Naive thymus-derived CD8-positive, alpha-beta T cell (primary cell): ENCODE measurements around the gene ITPKC. TPM values are rescaled to one million over a fixed set of nuclear protein-coding genes. Genes with fewer than 3 reads are reported as not detected.

Source experiments
- ATAC-seq, 2 donors: fragments of 150-1000 bp; cut with Tn5 transposase in 1 of 2; sonication (Bioruptor Pico), chemical (Tn5 transposase) in 1 of 2; 1 replicate in 1 of 2; 2 replicates in 1 of 2; pipeline ENCODE4 v1.10.0; 2021; ENCODE audit warnings: mild to moderate bottlenecking in 2 of 2, moderate library complexity in 2 of 2
- POLR2A ChIA-PET: fragments of 350-600 bp; sonication (Branson Sonifier 250); formaldehyde crosslinking; loops from one replicate; lab custom pipeline; 2021; ENCODE audit warnings: antibody characterized with exemption; lab: Charles Lee
- DNase-seq, 10 donors: peaks; one replicate each; pipeline versions ENCODE4 v3.0.0 to v3.0.0-alpha.2; 2020 to 2022
- H3K27ac Mint-ChIP-seq, 10 donors: one replicate each; pipeline ENCODE4 v1.8.0; 2020 to 2022; ENCODE audit warnings: mild to moderate bottlenecking in 10 of 10, mixed read lengths in 10 of 10, moderate library complexity in 4 of 10, inconsistent platforms in 1 of 10
- H3K27me3 Mint-ChIP-seq, 5 donors: one replicate each; pipeline ENCODE4 v1.8.0; 2021 to 2022; ENCODE audit warnings: mixed read lengths in 5 of 5
- H3K36me3 Mint-ChIP-seq, 3 donors: one replicate each; pipeline ENCODE4 v1.8.0; 2020 to 2022; ENCODE audit warnings: mixed read lengths in 3 of 3, mild to moderate bottlenecking in 2 of 3, inconsistent platforms in 1 of 3
- H3K4me1 Mint-ChIP-seq, 4 donors: one replicate each; pipeline ENCODE4 v1.8.0; 2021 to 2022; ENCODE audit warnings: mixed read lengths in 4 of 4
- H3K4me3 Mint-ChIP-seq, 10 donors: one replicate each; pipeline ENCODE4 v1.8.0; 2020 to 2022; ENCODE audit warnings: mild to moderate bottlenecking in 10 of 10, mixed read lengths in 10 of 10, moderate library complexity in 6 of 10, inconsistent platforms in 1 of 10
- H3K9me3 Mint-ChIP-seq, 9 donors: one replicate each; pipeline ENCODE4 v1.8.0; 2020 to 2022; ENCODE audit warnings: mixed read lengths in 9 of 9, mild to moderate bottlenecking in 3 of 9, inconsistent platforms in 1 of 9, moderate library complexity in 1 of 9
- polyA plus RNA-seq, 3 donors: library from polyadenylated mRNA; unstranded; fragments of 300-500 nt; fragmentation: Illumina TruSeq; gene quantifications; one replicate each; pipeline ENCODE4 v1.2.3, GENCODE V29; 2021
- total RNA-seq, 8 experiments: library from RNA in 2 of 8; stranded (reverse) in 2 of 8; gene quantifications; one replicate each; pipeline ENCODE4 v1.2.3 and lab custom pipeline; 2021 to 2026

Gene ITPKC
- total and polyA plus RNA-seq, 5 experiments from 2014 or later = 2.9 to 8.1 (median 5.7) TPM

- H3K27ac Mint-ChIP-seq = peak overlapping the region in 3 of 10 donors; percentile 15 to 65 (median 25)
- H3K27me3 Mint-ChIP-seq = no peaks in the 10 kb centered on the region
- no peak overlapping the region for H3K4me3 Mint-ChIP-seq
- H3K4me1 Mint-ChIP-seq = peaks cover 10 to 20% (median 14%) of the 10 kb centered on the region in 4 donors
- no peak for ATAC-seq
- POLR2A ChIA-PET = no interaction called here
- peaks cover 0 to 1% (median 0%) of the 10 kb centered on the region in 3 donors for H3K36me3 Mint-ChIP-seq
- no peaks in the 10 kb centered on the region for H3K9me3 Mint-ChIP-seq
- DNase-seq = no peak
These were observed 28.5 kb downstream of the ITPKC start for GRCh38 chr19:40745402-40745780.

- no peak overlapping the region for H3K4me3 Mint-ChIP-seq
- no peaks in the 10 kb centered on the region for H3K27me3 Mint-ChIP-seq
- H3K27ac Mint-ChIP-seq = no peak overlapping the region
- DNase-seq = no peak
- peaks cover 19 to 34% (median 27%) of the 10 kb centered on the region in 4 donors for H3K4me1 Mint-ChIP-seq
- peaks cover 2 to 8% (median 7%) of the 10 kb centered on the region in 3 donors for H3K36me3 Mint-ChIP-seq
- ATAC-seq = no peak
- no peaks in the 10 kb centered on the region for H3K9me3 Mint-ChIP-seq
- POLR2A ChIA-PET = interaction anchor here (4.1 kb wide), 1 partner anchor 51 kb away, joined by 46 read pairs; the partner anchor contains the start of gene EGLN2
These were observed 30.6 kb downstream of the ITPKC start for GRCh38 chr19:40747536-40747935.

GRCh38 chr19:40750058-40750873 is 33.4 kb downstream of the ITPKC start, which contains the start of gene ACTMAP:
ACTMAP (minus strand) TSS chr19:40750477; CDS start chr19:40749803, 674 bp downstream.
- DNase-seq = peak in 9 of 10 donors; percentile 94 to 100 (median 100)
- Mint-ChIP-seq H3K27me3 (no peaks in the 10 kb centered on the region), H3K4me1 (peaks cover 28 to 52% (median 47%) of the 10 kb centered on the region in 4 donors), H3K36me3 (peaks cover 3 to 15% (median 8%) of the 10 kb centered on the region in 3 donors), H3K27ac (peak within 1 kb of the TSS; percentile 88 to 99 (median 99)), H3K9me3 (no peaks in the 10 kb centered on the region), H3K4me3 (peak within 1 kb of the TSS; percentile 91 to 100 (median 99))
- POLR2A ChIA-PET = interaction anchor here (0.5 to 4.7 kb wide), 27 partner anchors 8 to 702 kb away, joined by 3 to 115 read pairs (median 4); partner anchors contain the start of genes COQ8B, EGLN2, HNRNPUL1 and ITPKC
- peak; percentile 87 to 90 for ATAC-seq

GRCh38 chr19:40750874-40751537 is 34.1 kb downstream of the ITPKC start, which contains the start of gene SNRPA:
SNRPA (plus strand) TSS chr19:40751203; CDS start chr19:40751409, 206 bp downstream.
- ATAC-seq (peak; percentile 72 to 76), DNase-seq (peak; percentile 86 to 100 (median 95))
- peaks cover 28 to 59% (median 55%) of the 10 kb centered on the region in 4 donors for H3K4me1 Mint-ChIP-seq
- POLR2A ChIA-PET = interaction anchor here (0.6 to 4.7 kb wide), 23 partner anchors 9 to 701 kb away, joined by 3 to 115 read pairs (median 4); partner anchors contain the start of genes COQ8B, EGLN2, HNRNPUL1 and ITPKC
- H3K27me3 Mint-ChIP-seq = no peaks in the 10 kb centered on the region
- H3K36me3 Mint-ChIP-seq = peaks cover 3 to 22% (median 8%) of the 10 kb centered on the region in 3 donors
- H3K27ac Mint-ChIP-seq = peak within 1 kb of the TSS; percentile 88 to 99 (median 99)
- H3K4me3 Mint-ChIP-seq = peak within 1 kb of the TSS; percentile 91 to 100 (median 99)
- H3K9me3 Mint-ChIP-seq = no peaks in the 10 kb centered on the region

GRCh38 chr19:40752257-40752781 is 35.4 kb downstream of the ITPKC start:
- Mint-ChIP-seq H3K4me1 (peaks cover 34 to 72% (median 67%) of the 10 kb centered on the region in 4 donors), H3K36me3 (peaks cover 3 to 34% (median 8%) of the 10 kb centered on the region in 3 donors), H3K9me3 (no peaks in the 10 kb centered on the region), H3K27ac (peak overlapping the region; percentile 87 to 99 (median 98)), H3K4me3 (peak overlapping the region; percentile 91 to 100 (median 99)), H3K27me3 (no peaks in the 10 kb centered on the region)
- POLR2A ChIA-PET = interaction anchor here (1.1 to 4.7 kb wide), 7 partner anchors 9 to 510 kb away, joined by 4 to 115 read pairs (median 9); partner anchors contain the start of genes COQ8B, EGLN2, ITPKC and RAB4B
- no peak for DNase-seq
- ATAC-seq = no peak

- peak overlapping the region; percentile 73 to 91 (median 84) for H3K4me3 Mint-ChIP-seq
- H3K27ac Mint-ChIP-seq = peak overlapping the region; percentile 83 to 93 (median 91)
- DNase-seq (peak in 1 of 10 donors; percentile 27), ATAC-seq (no peak)
- peaks cover 34 to 72% (median 69%) of the 10 kb centered on the region in 4 donors for H3K4me1 Mint-ChIP-seq
- H3K9me3 Mint-ChIP-seq = no peaks in the 10 kb centered on the region
- peaks cover 8 to 55% (median 12%) of the 10 kb centered on the region in 3 donors for H3K36me3 Mint-ChIP-seq
- POLR2A ChIA-PET = interaction anchor here (0.6 to 3.4 kb wide), 8 partner anchors 11 to 509 kb away, joined by 3 to 15 read pairs (median 4); partner anchors contain the start of genes EGLN2 and RAB4B
- H3K27me3 Mint-ChIP-seq = no peaks in the 10 kb centered on the region
These were observed 37.8 kb downstream of the ITPKC start for GRCh38 chr19:40754611-40755247.

- Mint-ChIP-seq H3K9me3 (no peaks in the 10 kb centered on the region), H3K4me1 (peaks cover 29 to 72% (median 67%) of the 10 kb centered on the region in 4 donors), H3K36me3 (peaks cover 8 to 60% (median 12%) of the 10 kb centered on the region in 3 donors), H3K27ac (peak overlapping the region; percentile 21 to 93 (median 66)), H3K4me3 (peak overlapping the region; percentile 58 to 91 (median 83)), H3K27me3 (no peaks in the 10 kb centered on the region)
- DNase-seq (no peak), ATAC-seq (no peak)
- POLR2A ChIA-PET = interaction anchor here (1.2 to 3.4 kb wide), 5 partner anchors 10 to 52 kb away, joined by 3 to 15 read pairs (median 8); partner anchors contain the start of genes EGLN2 and RAB4B
These were observed 38.3 kb downstream of the ITPKC start for GRCh38 chr19:40755248-40755624.

GRCh38 chr19:40755791-40756190 is 38.9 kb downstream of the ITPKC start:
- Mint-ChIP-seq H3K4me1 (peaks cover 28 to 74% (median 64%) of the 10 kb centered on the region in 4 donors), H3K27me3 (no peaks in the 10 kb centered on the region), H3K27ac (peak overlapping the region in 9 of 10 donors; percentile 21 to 92 (median 69)), H3K36me3 (peaks cover 8 to 65% (median 12%) of the 10 kb centered on the region in 3 donors), H3K4me3 (peak overlapping the region; percentile 46 to 91 (median 79)), H3K9me3 (no peaks in the 10 kb centered on the region)
- DNase-seq (no peak), ATAC-seq (no peak)
- POLR2A ChIA-PET = interaction anchor here (0.6 to 3.4 kb wide), 6 partner anchors 10 to 45 kb away, joined by 3 to 22 read pairs (median 6); partner anchors contain the start of genes EGLN2 and RAB4B

GRCh38 chr19:40756502-40757110 is 39.7 kb downstream of the ITPKC start:
- POLR2A ChIA-PET = interaction anchor here (0.7 to 3.4 kb wide), 4 partner anchors 15 to 42 kb away, joined by 3 to 22 read pairs (median 10); partner anchors contain the start of genes EGLN2 and RAB4B
- H3K9me3 Mint-ChIP-seq = no peaks in the 10 kb centered on the region
- no peaks in the 10 kb centered on the region for H3K27me3 Mint-ChIP-seq
- DNase-seq (peak in 2 of 10 donors; percentile 5 to 33), ATAC-seq (peak in 1 of 2 donors; percentile 55)
- H3K4me3 Mint-ChIP-seq = peak overlapping the region; percentile 16 to 91 (median 60)
- peaks cover 2 to 72% (median 15%) of the 10 kb centered on the region in 3 donors for H3K36me3 Mint-ChIP-seq
- peak overlapping the region; percentile 21 to 91 (median 70) for H3K27ac Mint-ChIP-seq
- H3K4me1 Mint-ChIP-seq = peaks cover 23 to 75% (median 63%) of the 10 kb centered on the region in 4 donors

GRCh38 chr19:40758491-40758890 is 41.6 kb downstream of the ITPKC start:
- ATAC-seq (no peak), DNase-seq (no peak)
- Mint-ChIP-seq H3K4me1 (peaks cover 33 to 78% (median 65%) of the 10 kb centered on the region in 4 donors), H3K9me3 (no peaks in the 10 kb centered on the region), H3K36me3 (peaks cover 9 to 79% (median 28%) of the 10 kb centered on the region in 3 donors), H3K27ac (peak overlapping the region in 6 of 10 donors; percentile 21 to 70 (median 48)), H3K4me3 (peak overlapping the region in 2 of 10 donors; percentile 37 to 41), H3K27me3 (no peaks in the 10 kb centered on the region)
- POLR2A ChIA-PET = interaction anchor here (0.6 to 3.0 kb wide), 3 partner anchors 9 to 44 kb away, joined by 3 to 22 read pairs (median 7); partner anchors contain the start of gene RAB4B
